NT2/D1 (cell line): ENCODE data around the gene DUS2.

Experiments used
- DNase-seq: peaks from one replicate; pipeline ENCODE4 v3.0.0-alpha.2; 2011; ENCODE audit warnings: low read depth, low spot score
- H3K27me3 ChIP-seq: 2 replicates; pipeline ENCODE4 v1.6.0; 2011; ENCODE audit warnings: mild to moderate bottlenecking; ENCODE audit not compliant: insufficient read length, insufficient read depth
- H3K36me3 ChIP-seq: 2 replicates; pipeline ENCODE4 v1.6.1; 2011; ENCODE audit warnings: mild to moderate bottlenecking, low read length, mixed read lengths; ENCODE audit not compliant: insufficient read depth, insufficient read length
- H3K4me1 ChIP-seq: 2 replicates; pipeline ENCODE4 v1.5.1; 2011; ENCODE audit not compliant: insufficient read depth, insufficient read length
- H3K4me3 ChIP-seq: 2 replicates; pipeline ENCODE4 v1.5.1; 2011; ENCODE audit warnings: low read depth; ENCODE audit not compliant: insufficient read length
- H3K9ac ChIP-seq: 2 replicates; pipeline ENCODE4 v1.6.0; 2011; ENCODE audit warnings: low read depth; ENCODE audit not compliant: insufficient read length
- H3K9me3 ChIP-seq: 2 replicates; pipeline ENCODE4 v1.5.1; 2011; ENCODE audit warnings: mild to moderate bottlenecking, low read length; ENCODE audit not compliant: insufficient read depth
- SUZ12 ChIP-seq: IDR thresholded peaks from 2 replicates; pipeline ENCODE4 v1.6.1; 2011; ENCODE audit not compliant: insufficient read length, insufficient read depth; ENCODE audit errors: extremely low read depth
- YY1 ChIP-seq: IDR thresholded peaks from 2 replicates; pipeline ENCODE4 v1.6.1; 2011; ENCODE audit not compliant: insufficient read length, insufficient read depth
- ZNF274 ChIP-seq: IDR thresholded peaks from 2 replicates; pipeline ENCODE4 v1.6.1; 2011; ENCODE audit warnings: mild to moderate bottlenecking, low read depth, low read length

Gene DUS2

DNA sequence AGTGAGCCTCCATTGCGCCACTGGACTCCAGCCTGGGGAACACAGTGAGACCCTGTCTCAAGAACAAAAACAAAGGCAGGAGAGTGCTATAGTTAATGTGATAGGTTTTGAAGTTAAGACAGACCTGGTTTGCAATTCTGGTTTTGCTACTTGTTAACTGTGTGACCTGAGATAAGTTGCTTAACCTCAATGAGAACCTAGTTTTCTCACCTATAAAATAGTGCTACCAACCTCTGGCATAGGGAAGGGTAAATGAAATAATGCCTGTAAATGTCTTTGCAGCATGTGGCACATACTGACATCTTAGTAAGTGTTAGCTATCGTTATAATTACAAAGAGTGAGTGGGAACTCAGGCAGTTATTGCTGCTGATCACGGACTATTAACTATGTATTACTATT, 32.3 kb downstream of the DUS2 start:
- Histone ChIP-seq H3K4me3 (no peak overlapping the region), H3K9me3 (no peaks in the 10 kb centered on the region), H3K27me3 (no peaks in the 10 kb centered on the region), H3K36me3 (peaks cover 56% of the 10 kb centered on the region), H3K4me1 (no peaks in the 10 kb centered on the region), H3K9ac (no peak overlapping the region)
- no peak for DNase-seq
- no peak for TF ChIP-seq ZNF274
- no peak for TF ChIP-seq SUZ12
- no peak for TF ChIP-seq YY1

DNA sequence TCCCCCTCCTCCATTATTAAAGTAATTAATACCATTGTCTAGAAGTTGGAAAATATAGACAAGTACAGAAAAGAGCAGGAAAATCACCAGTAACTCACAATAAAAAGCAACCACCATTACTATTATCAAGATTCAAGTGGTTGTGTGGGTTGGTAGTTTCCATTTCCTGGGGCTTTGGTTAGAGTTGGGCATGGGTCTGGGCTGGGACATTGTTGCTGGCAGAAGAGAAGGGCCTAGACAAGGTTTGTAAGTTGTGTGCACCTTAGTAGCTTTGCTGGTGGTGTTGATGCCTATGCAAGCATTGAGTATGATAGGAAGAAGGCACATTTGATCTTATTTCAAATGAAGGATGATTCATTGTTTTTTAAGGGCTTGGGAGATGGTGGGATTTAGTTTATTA, 36.7 kb downstream of the DUS2 start:
- H3K27me3 ChIP-seq: no peaks in the 10 kb centered on the region
- no peak overlapping the region for H3K4me3 ChIP-seq
- peaks cover under 1% of the 10 kb centered on the region for H3K4me1 ChIP-seq
- TF ChIP-seq YY1 (no peak), ZNF274 (no peak), SUZ12 (no peak)
- H3K36me3 ChIP-seq: peaks cover 62% of the 10 kb centered on the region
- H3K9ac ChIP-seq: no peak overlapping the region
- no peaks in the 10 kb centered on the region for H3K9me3 ChIP-seq
- no peak for DNase-seq

DNA sequence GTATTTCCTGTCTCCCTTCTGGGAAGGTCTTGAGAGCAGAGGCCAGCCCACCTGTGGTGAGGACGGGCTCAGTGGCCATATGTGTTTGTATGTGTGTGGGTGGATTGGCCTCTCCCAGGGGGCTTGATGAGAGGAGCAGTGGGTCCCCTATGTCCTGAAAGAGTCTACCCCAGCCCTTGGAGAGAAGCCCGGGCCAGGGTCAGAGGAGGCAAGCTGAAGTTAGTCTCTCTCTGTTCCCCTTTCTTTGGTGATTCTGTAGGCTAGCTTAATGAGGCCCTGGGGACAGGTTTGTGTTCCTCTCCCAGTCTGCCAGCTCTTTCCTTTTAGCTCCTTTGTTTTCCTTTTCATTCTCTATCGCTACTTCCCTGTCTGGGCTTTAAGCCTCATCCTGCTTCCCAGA, 38.3 kb downstream of the DUS2 start:
- no peaks in the 10 kb centered on the region for H3K27me3 ChIP-seq
- peaks cover 54% of the 10 kb centered on the region for H3K36me3 ChIP-seq
- H3K4me3 ChIP-seq: no peak overlapping the region
- H3K9ac ChIP-seq: no peak overlapping the region
- peaks cover 3% of the 10 kb centered on the region for H3K4me1 ChIP-seq
- DNase-seq: no peak
- no peaks in the 10 kb centered on the region for H3K9me3 ChIP-seq
- TF ChIP-seq ZNF274: no peak
- TF ChIP-seq SUZ12: no peak
- TF ChIP-seq YY1: no peak

DNA sequence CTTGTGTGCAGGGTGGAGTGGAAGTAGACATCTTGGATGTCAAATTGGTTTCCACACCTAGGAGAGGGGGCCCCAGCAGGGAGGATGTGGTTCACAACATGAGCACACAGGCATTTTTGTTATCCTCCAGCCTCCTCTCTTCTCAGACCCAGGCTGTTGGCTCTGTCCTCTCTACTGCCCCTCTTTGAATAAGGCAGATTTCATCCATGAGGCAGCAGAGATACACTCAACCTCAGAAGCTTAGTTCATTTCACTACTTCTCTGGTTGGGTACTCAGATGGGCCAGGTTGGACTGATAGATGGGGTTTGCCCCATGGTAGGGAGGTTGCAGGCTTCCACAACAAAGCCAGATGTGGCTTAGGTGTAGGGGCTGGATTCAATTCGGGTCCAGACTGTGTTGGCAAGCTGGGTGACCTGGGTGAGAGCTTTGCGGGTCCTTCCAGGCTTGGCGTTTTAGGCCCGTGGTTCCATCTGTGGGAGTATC, 39.9 kb downstream of the DUS2 start:
- H3K36me3 ChIP-seq: peaks cover 57% of the 10 kb centered on the region
- H3K4me3 ChIP-seq: no peak overlapping the region
- H3K9ac ChIP-seq: no peak overlapping the region
- no peaks in the 10 kb centered on the region for H3K27me3 ChIP-seq
- H3K4me1 ChIP-seq: peaks cover 3% of the 10 kb centered on the region
- no peaks in the 10 kb centered on the region for H3K9me3 ChIP-seq
- no peak for DNase-seq
- no peak for TF ChIP-seq ZNF274

DNA sequence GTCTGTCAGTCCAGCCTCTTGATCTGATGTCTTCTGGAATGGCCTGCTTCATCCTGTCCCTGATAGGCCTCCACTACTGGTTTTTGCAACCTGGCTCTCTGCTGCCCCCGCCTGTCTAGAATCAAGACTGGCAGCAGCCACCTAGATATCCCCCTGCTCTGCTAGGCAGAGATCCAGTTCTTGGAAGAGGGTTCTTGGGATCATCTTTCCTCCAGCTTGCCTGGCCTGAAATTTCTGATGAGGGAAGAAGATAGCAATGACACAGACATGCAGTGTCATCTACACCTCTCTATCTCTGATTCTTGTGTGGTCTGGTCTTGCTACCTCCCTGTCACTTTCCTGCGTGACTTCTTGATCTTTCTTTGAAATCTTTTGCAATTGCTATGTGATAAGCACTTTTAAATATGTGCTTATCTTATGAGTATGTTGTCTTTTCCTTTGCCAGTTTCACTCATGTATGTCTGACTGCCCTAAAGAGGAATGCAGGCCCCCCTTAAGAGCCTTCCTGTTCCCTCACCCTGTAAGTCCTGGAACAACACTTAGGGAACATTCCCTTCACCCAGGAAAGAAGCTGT, 41.8 kb downstream of the DUS2 start:
- TF ChIP-seq YY1 (no peak), SUZ12 (no peak), ZNF274 (no peak)
- Histone ChIP-seq H3K4me1 (peaks cover 3% of the 10 kb centered on the region), H3K27me3 (no peaks in the 10 kb centered on the region), H3K36me3 (peaks cover 56% of the 10 kb centered on the region), H3K9ac (peak overlapping the region; percentile 53), H3K9me3 (no peaks in the 10 kb centered on the region), H3K4me3 (no peak overlapping the region)
- no peak for DNase-seq

DNA sequence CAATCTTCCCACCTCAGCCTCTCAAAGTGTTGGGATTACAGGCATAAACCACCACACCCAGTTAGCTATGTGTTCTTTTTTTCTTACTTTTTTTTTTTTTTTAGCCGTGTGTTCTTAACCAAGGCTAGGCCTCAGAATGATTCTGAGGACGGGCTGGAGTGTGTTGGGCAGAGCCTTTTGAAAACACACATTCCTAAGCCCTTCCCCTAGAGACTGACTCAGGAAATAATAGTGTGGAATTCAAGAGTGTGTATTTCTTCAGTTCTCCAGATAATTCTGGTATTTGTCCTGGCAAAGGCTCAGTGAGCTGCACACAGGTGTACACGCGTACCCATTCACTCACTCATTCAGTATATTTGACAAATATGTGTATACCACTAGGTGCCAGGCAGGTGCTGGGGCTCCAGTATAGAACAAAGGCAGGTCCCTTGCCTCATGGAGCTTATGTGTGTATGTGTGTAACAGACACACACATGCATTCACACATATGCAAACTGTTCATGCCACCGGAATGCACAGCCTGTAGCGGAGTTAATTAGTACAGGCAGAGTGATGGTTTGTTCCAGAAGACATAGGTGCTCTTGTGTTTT, 42.7 kb downstream of the DUS2 start:
- H3K36me3 ChIP-seq: peaks cover 57% of the 10 kb centered on the region
- no peak for DNase-seq
- H3K9me3 ChIP-seq: no peaks in the 10 kb centered on the region
- no peak overlapping the region for H3K4me3 ChIP-seq
- H3K9ac ChIP-seq: no peak overlapping the region
- no peak for TF ChIP-seq YY1
- no peak for TF ChIP-seq SUZ12
- no peak for TF ChIP-seq ZNF274
- H3K4me1 ChIP-seq: peaks cover 3% of the 10 kb centered on the region
- H3K27me3 ChIP-seq: no peaks in the 10 kb centered on the region

DNA sequence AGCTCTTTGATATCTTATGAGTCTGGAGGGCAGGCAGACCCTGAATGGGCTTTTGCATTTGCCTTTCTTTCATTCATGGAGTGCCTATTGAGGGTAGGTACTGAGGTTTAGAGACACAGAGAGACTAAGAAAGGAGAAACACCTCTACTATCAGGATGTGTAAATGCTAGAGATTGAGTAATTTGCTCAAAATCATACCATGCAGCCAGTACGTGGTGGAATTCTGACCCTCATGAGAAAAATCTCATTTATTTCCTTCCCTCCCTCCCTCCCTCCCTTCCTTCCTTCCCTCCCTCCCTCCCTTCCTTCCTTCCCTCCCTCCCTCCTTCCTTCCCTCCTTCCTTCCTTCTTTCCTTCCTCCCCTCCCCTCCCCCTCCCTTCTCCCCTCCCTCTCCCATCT, 43.7 kb downstream of the DUS2 start:
- H3K36me3 ChIP-seq: peaks cover 59% of the 10 kb centered on the region

DNA sequence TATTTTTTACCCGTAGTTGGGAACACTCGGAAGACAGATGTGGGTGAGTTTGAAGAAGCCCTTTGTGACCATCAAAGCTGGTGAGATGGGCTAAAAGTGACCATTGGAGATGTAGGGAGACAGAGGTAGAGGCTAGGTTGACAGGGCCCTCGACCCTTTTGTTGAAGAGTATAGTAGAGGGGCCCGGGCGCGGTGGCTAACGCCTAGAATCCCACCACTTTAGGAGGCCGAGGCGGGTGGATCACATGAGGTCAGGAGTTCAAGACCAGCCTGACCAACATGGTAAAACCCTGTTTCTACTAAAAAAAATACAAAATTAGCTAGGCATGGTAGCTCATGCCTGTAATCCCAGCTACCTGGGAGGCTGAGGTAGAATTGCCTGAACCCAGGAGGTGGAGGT, 45.8 kb downstream of the DUS2 start:
- TF ChIP-seq SUZ12: no peak
- no peak for TF ChIP-seq ZNF274
- TF ChIP-seq YY1: no peak
- H3K4me1 ChIP-seq: peaks cover 3% of the 10 kb centered on the region
- H3K9ac ChIP-seq: no peak overlapping the region
- H3K27me3 ChIP-seq: no peaks in the 10 kb centered on the region
- peaks cover 67% of the 10 kb centered on the region for H3K36me3 ChIP-seq
- no peak overlapping the region for H3K4me3 ChIP-seq
- no peaks in the 10 kb centered on the region for H3K9me3 ChIP-seq
- DNase-seq: no peak

More for the DNA sequence above, 43.7 kb downstream of the DUS2 start:
- Histone ChIP-seq H3K27me3 (no peaks in the 10 kb centered on the region), H3K9me3 (no peaks in the 10 kb centered on the region), H3K9ac (no peak overlapping the region), H3K4me3 (no peak overlapping the region), H3K4me1 (peaks cover 3% of the 10 kb centered on the region)
- DNase-seq: no peak
- no peak for TF ChIP-seq SUZ12
- TF ChIP-seq YY1: no peak
- no peak for TF ChIP-seq ZNF274
